MM.1S (cell line): ENCODE results near the gene PRR18.

Experiments used
- DNase-seq: peaks from one replicate; pipeline ENCODE4 v3.0.0-alpha.2; 2015
- H2AFZ ChIP-seq: fragments of 300-600 bp; sonication (generic); 2 replicates; pipeline ENCODE4 v1.6.0; 2016; ENCODE audit warnings: antibody characterized with exemption, low read length
- H3F3A ChIP-seq: fragments of 300-600 bp; sonication (generic); 2 replicates; pipeline ENCODE4 v1.6.1; 2016; ENCODE audit warnings: mild to moderate bottlenecking, antibody characterized with exemption, low read length, moderate library complexity, mixed read lengths; ENCODE audit not compliant: insufficient read depth
- H3K27ac ChIP-seq: fragments of 300-600 bp; sonication (generic); 2 replicates; pipeline ENCODE4 v1.5.1; 2016; ENCODE audit warnings: mild to moderate bottlenecking, low read length
- H3K27me3 ChIP-seq: fragments of 300-600 bp; sonication (generic); replicated peaks from 2 replicates; pipeline ENCODE4 v1.6.0; 2016; ENCODE audit warnings: low read length; ENCODE audit not compliant: insufficient read depth
- H3K36me3 ChIP-seq: fragments of 300-600 bp; sonication (generic); replicated peaks from 2 replicates; pipeline ENCODE4 v1.6.1; 2016; ENCODE audit warnings: mild to moderate bottlenecking, low read length, mixed read lengths; ENCODE audit not compliant: insufficient read depth
- H3K4me1 ChIP-seq: fragments of 300-600 bp; sonication (generic); 2 replicates; pipeline ENCODE4 v1.6.1; 2016; ENCODE audit warnings: low read length, mixed read lengths
- H3K4me2 ChIP-seq: fragments of 300-600 bp; sonication (generic); 2 replicates; pipeline ENCODE4 v1.6.0; 2016; ENCODE audit warnings: low read depth, low read length
- H3K4me3 ChIP-seq: fragments of 300-600 bp; sonication (generic); 2 replicates; pipeline ENCODE4 v1.5.1; 2016; ENCODE audit warnings: low read length, mixed read lengths
- H3K79me2 ChIP-seq: fragments of 300-600 bp; sonication (generic); 2 replicates; pipeline ENCODE4 v1.6.1; 2016; ENCODE audit warnings: mixed run types, low read length, mixed read lengths
- H3K9ac ChIP-seq: fragments of 300-600 bp; sonication (generic); 2 replicates; pipeline ENCODE4 v1.6.1; 2016; ENCODE audit warnings: low read length, mixed read lengths
- H3K9me2 ChIP-seq: fragments of 300-600 bp; sonication (generic); replicated peaks from 2 replicates; pipeline ENCODE4 v1.6.1; 2016; ENCODE audit warnings: mild to moderate bottlenecking, low read length, mixed read lengths; ENCODE audit not compliant: insufficient read depth
- H3K9me3 ChIP-seq: fragments of 300-600 bp; sonication (generic); replicated peaks from 2 replicates; pipeline ENCODE4 v1.6.1; 2016; ENCODE audit warnings: mild to moderate bottlenecking, low read length, mixed read lengths; ENCODE audit not compliant: insufficient read depth
- H4K20me1 ChIP-seq: fragments of 300-600 bp; sonication (generic); 2 replicates; pipeline ENCODE4 v1.6.1; 2016; ENCODE audit warnings: mild to moderate bottlenecking, low read length, moderate library complexity, mixed read lengths; ENCODE audit not compliant: insufficient read depth
- CTCF ChIP-seq: fragments of 300-600 bp; sonication (generic); IDR thresholded peaks from 2 replicates; pipeline ENCODE4 v1.5.1; 2016; ENCODE audit warnings: antibody characterized with exemption, low read length, mixed read lengths
- EZH2 ChIP-seq: fragments of 300-600 bp; sonication (generic); optimal IDR thresholded peaks from 2 replicates; pipeline ENCODE3; 2017; ENCODE audit warnings: low read depth, mild to moderate bottlenecking, antibody characterized with exemption, low read length, mixed read lengths
- EZH2phosphoT487 ChIP-seq: fragments of 300-600 bp; sonication (generic); IDR thresholded peaks from 2 replicates; pipeline ENCODE4 v1.6.1; 2018; ENCODE audit warnings: antibody characterized with exemption, low read length

The PRR18 gene

DNA sequence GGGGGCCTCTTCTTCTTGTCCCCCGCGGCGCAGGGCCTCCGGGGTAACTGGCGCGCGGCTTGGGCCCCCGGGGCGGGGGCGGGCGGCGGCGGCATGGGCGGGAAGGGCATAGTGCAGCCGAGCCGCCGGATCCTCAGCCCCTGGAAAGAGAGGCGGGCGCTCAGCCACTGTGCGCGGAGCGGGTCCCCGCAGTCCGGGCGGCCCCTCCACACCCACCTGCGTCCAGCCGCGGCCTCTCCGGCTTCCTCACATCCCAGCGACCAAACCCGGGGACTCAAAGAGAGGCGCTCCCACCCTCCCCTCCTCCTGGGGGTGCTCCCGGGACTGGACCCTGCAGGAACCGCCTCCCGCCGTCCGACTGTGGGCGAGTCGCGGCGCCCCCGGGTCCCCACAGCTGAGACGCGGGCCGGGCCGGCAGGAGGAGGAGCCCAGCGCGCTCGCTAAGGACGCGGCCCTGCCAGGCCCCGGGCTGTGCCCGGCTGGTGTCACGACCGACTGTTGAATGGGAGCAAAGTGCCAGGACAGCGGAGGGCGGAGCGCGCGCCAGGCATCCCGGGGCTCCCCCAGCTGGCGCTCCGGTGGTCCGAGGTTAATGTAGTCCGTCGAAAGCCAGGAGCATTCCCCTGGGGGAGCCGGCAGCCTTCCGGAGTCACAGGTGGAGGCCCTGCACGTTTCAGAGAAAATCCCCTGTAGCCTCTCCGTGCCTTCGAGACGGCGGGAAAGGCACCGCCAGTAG is at the start of gene PRR18:
Gene PRR18 (minus strand): TSS at position 360 of the 736 bp plus-strand sequence. CDS start 250 bp downstream, at position 110.
- TF ChIP-seq EZH2 = no peak
- TF ChIP-seq EZH2phosphoT487 = no peak
- TF ChIP-seq CTCF = no peak
- Histone ChIP-seq H3K27me3 (no peaks in the 10 kb centered on the region), H3K4me3 (peak within 1 kb of the TSS; percentile 62), H3K79me2 (no peaks in the 10 kb centered on the region), H3F3A (no peaks in the 10 kb centered on the region), H3K9me3 (no peaks in the 10 kb centered on the region), H2AFZ (peak within 1 kb of the TSS; percentile 50), H3K9me2 (no peaks in the 10 kb centered on the region), H4K20me1 (no peaks in the 10 kb centered on the region), H3K4me1 (no peaks in the 10 kb centered on the region), H3K27ac (no peak within 1 kb of the TSS), H3K36me3 (no peaks in the 10 kb centered on the region), H3K4me2 (peak within 1 kb of the TSS; percentile 70), H3K9ac (peak within 1 kb of the TSS; percentile 41; the same call in 1 of the 2 replicates)
- DNase-seq = no peak

GRCh38 chr6:166355552-166355951 is 47.4 kb upstream of the PRR18 start:
- Histone ChIP-seq H3K4me1 (no peaks in the 10 kb centered on the region), H3F3A (no peaks in the 10 kb centered on the region)

DNA sequence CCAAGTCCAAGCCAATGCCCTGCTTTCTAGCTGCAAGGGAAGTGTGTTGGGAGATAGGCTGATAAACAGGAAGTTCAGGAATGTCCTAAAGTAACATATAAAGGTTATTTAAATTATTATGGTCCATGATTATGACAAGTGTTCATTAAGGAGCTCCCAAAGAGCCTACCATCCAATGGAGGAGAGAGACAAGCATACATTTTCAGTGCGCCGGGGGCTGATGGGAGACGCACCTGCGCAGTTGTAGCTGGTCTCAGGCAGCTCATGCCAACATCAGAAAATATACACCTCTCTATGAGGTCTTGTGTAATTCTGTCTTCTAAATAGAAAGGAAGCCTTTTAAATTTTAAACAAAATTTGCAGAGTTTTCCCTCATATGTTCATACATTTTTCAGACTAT is 46.8 kb upstream of the PRR18 start:
- Histone ChIP-seq H3K4me1 (no peaks in the 10 kb centered on the region), H4K20me1 (no peaks in the 10 kb centered on the region), H3K27ac (no peak overlapping the region), H3K4me2 (no peak overlapping the region), H3F3A (no peaks in the 10 kb centered on the region), H2AFZ (no peak overlapping the region), H3K9me3 (no peaks in the 10 kb centered on the region), H3K9me2 (no peaks in the 10 kb centered on the region), H3K4me3 (no peak overlapping the region), H3K79me2 (no peaks in the 10 kb centered on the region), H3K27me3 (no peaks in the 10 kb centered on the region), H3K36me3 (no peaks in the 10 kb centered on the region), H3K9ac (no peak overlapping the region)
- DNase-seq = no peak
- TF ChIP-seq EZH2phosphoT487 (no peak), CTCF (no peak), EZH2 (no peak)

More at GRCh38 chr6:166355552-166355951, 47.4 kb upstream of the PRR18 start:
- no peaks in the 10 kb centered on the region for H3K9me2 ChIP-seq
- TF ChIP-seq CTCF (no peak), EZH2phosphoT487 (no peak), EZH2 (no peak)
- H3K36me3 ChIP-seq = no peaks in the 10 kb centered on the region
- H3K4me3 ChIP-seq = no peak overlapping the region
- H3K27me3 ChIP-seq = no peaks in the 10 kb centered on the region
- H3K4me2 ChIP-seq = no peak overlapping the region
- no peaks in the 10 kb centered on the region for H3K79me2 ChIP-seq
- DNase-seq = no peak
- H2AFZ ChIP-seq = no peak overlapping the region
- no peak overlapping the region for H3K9ac ChIP-seq
- no peaks in the 10 kb centered on the region for H4K20me1 ChIP-seq
- H3K9me3 ChIP-seq = no peaks in the 10 kb centered on the region
- H3K27ac ChIP-seq = no peak overlapping the region
